Measurements from ENCODE around the gene B3GNT3.

B3GNT3 gene

DNA sequence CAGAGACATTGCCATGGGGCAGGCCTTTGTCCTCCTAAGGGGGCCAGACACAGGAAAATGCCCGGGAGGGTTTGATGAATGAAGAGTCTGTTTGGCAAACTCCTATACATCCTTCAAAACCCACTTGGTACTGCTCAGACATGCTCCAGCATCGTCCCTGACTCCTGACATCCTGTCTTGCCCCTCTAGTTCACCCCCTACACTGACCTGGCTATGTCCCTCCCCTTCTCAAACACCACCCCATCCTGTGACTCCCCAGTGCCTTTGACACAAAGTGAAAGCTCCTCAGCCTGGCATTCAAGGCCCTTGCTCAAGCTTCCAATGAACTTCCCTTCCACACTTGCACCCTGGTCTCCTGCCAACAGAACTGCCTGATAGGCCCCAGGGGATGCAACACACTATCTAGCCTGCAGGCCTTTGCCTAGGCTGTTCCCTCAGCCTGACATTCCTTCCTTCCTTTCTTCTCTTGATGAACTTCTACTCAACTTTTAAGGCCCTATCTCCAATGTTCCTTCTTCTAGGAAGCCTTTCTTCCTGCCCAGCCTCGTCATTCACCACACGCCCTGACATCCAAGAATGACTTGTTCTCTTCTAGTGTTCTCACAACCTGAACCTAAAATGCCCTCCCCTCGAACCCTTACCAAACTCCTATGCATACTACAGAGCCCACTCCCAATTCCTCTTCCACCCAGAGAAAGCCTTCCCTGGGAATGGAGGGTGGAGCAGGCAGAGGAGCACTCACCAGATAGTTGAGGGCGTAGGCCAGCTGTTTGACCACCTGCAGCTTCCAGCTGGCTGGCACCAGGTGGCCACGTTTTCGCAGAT, 40.5 kb downstream of the B3GNT3 start:
- in situ Hi-C loops (cut with HindIII; ENCODE audit: low pct_unique_long_range_greater_than_20kb, low sequenced_read_pairs): no loop called here
- DNase-seq (ENCODE audit: low read depth in 1 of 2, low spot score in 1 of 2): no peak
- no peak for TF ChIP-seq JUND (IDR thresholded peaks at IDR 0.05; ENCODE audit: low read depth)

GRCh38 chr19:17836530-17836929, 41.6 kb downstream of the B3GNT3 start:
- no peak for TF ChIP-seq JUND (IDR thresholded peaks at IDR 0.05; ENCODE audit: low read depth)
- in situ Hi-C loops (cut with HindIII; ENCODE audit: low pct_unique_long_range_greater_than_20kb, low sequenced_read_pairs): no loop called here
- no peak for DNase-seq (ENCODE audit: low read depth in 1 of 2, low spot score in 1 of 2)

- in situ Hi-C loops (cut with HindIII; ENCODE audit: low pct_unique_long_range_greater_than_20kb, low sequenced_read_pairs): no loop called here
- no peak for DNase-seq (ENCODE audit: low read depth in 1 of 2, low spot score in 1 of 2)
- TF ChIP-seq JUND (IDR thresholded peaks at IDR 0.05; ENCODE audit: low read depth): no peak
These were observed 43.0 kb downstream of the B3GNT3 start for GRCh38 chr19:17837972-17838371.

DNA sequence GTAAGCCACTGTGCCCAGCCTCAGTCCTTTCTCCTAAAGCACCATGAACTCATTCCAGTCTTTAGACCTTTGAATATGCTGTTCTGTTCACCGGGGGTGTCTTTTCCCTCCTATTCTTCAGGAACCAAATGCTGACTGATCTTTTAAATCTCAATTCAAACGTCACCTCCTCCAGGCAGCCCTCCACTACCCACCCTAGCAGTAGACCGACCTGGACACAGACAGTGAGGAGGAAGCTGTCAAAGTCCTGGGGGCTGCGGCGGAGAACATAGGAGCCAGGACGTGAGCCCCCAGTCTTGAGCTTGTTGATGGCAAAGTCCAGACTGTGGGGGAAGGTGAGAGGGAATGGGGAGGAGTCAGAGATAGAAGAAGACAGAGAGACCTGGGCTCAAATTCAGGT, 45.1 kb downstream of the B3GNT3 start:
- no peak for DNase-seq (ENCODE audit: low read depth in 1 of 2, low spot score in 1 of 2)
- TF ChIP-seq JUND (IDR thresholded peaks at IDR 0.05; ENCODE audit: low read depth): no peak
- in situ Hi-C loops (cut with HindIII; ENCODE audit: low pct_unique_long_range_greater_than_20kb, low sequenced_read_pairs): no loop called here

DNA sequence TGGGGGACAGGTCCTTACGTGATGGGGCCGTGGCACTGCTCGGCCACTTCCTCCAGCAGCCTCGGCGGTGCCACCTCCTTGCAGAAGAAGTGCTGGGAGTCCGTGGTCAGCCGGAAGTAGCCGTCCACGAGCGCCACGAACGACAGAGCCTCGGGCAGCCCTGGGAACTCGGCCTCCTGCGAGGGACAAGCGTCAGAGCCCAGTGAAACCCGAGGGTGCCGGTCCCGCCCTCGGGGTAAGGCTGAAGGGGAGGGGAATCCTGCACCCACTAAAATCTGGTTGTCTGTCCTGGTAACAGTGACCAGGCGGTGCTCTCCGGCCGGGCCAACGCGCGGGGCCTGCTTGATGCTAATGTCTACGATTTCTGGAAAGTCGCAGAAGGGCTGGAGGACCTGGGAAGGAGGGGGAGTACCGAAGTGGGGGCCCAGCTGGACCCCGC, 46.5 kb downstream of the B3GNT3 start:
- in situ Hi-C loops (cut with HindIII; ENCODE audit: low pct_unique_long_range_greater_than_20kb, low sequenced_read_pairs): no loop called here
- peak; percentile 72 to 84 for DNase-seq (ENCODE audit: low read depth in 1 of 2, low spot score in 1 of 2)
- TF ChIP-seq JUND (IDR thresholded peaks at IDR 0.05; ENCODE audit: low read depth): no peak

- peak; percentile 96 for DNase-seq (ENCODE audit: low read depth in 1 of 2, low spot score in 1 of 2)
These were observed 47.1 kb downstream of the B3GNT3 start for GRCh38 chr19:17841810-17842662.

DNA sequence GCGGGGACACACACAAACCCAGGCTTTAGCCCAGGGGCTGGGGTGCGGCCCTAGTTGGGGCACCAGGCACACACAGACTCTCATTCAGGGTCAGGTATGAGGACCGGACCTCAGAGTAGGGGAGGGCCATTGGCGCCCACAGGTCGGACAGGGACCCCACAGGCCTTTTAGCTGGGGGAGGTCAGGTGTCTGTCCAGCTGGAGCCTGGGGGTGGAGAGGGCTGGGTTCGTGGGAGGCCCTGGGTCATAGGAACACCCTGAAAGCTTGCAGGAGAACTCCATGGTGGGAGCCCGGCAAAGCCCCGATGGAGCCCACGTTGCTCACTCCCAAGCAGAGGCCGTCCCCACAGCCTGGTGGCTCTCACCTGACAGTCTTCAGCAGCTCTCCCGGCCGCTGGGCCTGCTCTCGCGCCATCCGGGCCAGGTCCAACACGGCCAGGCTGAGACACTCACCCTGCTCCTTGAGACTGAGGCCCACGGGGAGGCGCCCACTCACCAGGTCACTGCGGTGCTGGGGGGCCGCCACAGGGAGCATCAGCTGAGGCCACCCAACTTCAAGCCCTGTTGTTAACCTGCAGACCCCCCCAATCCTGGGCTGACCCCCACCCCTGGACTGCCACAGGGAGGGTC, 47.8 kb downstream of the B3GNT3 start:
- TF ChIP-seq JUND (IDR thresholded peaks at IDR 0.05; ENCODE audit: low read depth): no peak
- in situ Hi-C loops (cut with HindIII; ENCODE audit: low pct_unique_long_range_greater_than_20kb, low sequenced_read_pairs): no loop called here
- DNase-seq (ENCODE audit: low read depth in 1 of 2, low spot score in 1 of 2): no peak

More at GRCh38 chr19:17841810-17842662, 47.1 kb downstream of the B3GNT3 start:
- in situ Hi-C loops (cut with HindIII; ENCODE audit: low pct_unique_long_range_greater_than_20kb, low sequenced_read_pairs): no loop called here
- TF ChIP-seq JUND (IDR thresholded peaks at IDR 0.05; ENCODE audit: low read depth): no peak

DNA sequence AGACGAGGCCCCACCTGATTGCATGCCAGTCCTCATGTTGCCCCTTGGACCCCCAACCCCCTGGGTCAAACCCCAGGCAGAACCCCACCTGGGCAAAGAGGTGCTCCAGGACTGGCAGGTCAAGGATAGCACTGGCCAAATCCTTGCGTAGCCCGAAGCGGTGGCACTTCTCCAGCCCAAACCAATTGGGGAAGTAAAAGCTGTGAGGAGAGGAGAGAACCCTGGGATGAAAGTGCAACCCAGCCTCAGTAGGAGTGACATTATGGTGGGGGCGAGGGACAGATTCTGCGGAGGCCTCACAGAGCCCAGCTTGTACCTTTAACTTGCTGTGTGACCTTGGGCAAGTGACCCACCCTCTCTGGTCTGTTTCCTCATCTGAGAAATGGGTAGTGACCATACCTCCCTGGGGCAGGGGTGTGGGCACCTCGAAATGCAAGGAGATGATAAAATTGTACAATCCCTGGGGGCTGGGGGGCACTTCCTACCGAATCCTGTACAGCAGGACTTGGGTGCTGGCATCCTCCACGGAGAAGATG, 48.4 kb downstream of the B3GNT3 start:
- in situ Hi-C loops (cut with HindIII; ENCODE audit: low pct_unique_long_range_greater_than_20kb, low sequenced_read_pairs): no loop called here
- no peak for DNase-seq (ENCODE audit: low read depth in 1 of 2, low spot score in 1 of 2)
- TF ChIP-seq JUND (IDR thresholded peaks at IDR 0.05; ENCODE audit: low read depth): no peak

GRCh38 chr19:17843908-17844490, 49.1 kb downstream of the B3GNT3 start:
- in situ Hi-C loops (cut with HindIII; ENCODE audit: low pct_unique_long_range_greater_than_20kb, low sequenced_read_pairs): no loop called here
- TF ChIP-seq JUND (IDR thresholded peaks at IDR 0.05; ENCODE audit: low read depth): no peak
- no peak for DNase-seq (ENCODE audit: low read depth in 1 of 2, low spot score in 1 of 2)

DNA sequence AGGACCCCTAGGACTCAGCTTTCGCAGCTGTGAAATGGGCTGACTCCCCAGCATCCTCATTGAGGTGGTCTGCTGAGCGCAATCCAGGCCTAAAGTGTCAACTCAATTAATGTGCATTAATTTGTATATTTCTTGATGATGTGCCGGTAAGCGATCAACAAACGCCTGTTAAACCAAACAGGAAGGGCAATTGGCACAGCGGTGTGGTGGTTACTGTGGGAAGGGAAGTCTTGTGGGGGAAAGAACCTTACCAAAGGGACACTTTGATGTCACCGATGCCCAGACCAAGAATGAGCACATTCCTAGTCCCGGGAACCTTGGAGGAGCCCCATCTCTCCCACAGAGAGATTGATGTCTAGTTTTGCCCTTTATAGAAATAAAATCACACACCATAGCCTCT, 51.2 kb downstream of the B3GNT3 start:
- in situ Hi-C loops (cut with HindIII; ENCODE audit: low pct_unique_long_range_greater_than_20kb, low sequenced_read_pairs): no loop called here
- DNase-seq (ENCODE audit: low read depth in 1 of 2, low spot score in 1 of 2): no peak

DNA sequence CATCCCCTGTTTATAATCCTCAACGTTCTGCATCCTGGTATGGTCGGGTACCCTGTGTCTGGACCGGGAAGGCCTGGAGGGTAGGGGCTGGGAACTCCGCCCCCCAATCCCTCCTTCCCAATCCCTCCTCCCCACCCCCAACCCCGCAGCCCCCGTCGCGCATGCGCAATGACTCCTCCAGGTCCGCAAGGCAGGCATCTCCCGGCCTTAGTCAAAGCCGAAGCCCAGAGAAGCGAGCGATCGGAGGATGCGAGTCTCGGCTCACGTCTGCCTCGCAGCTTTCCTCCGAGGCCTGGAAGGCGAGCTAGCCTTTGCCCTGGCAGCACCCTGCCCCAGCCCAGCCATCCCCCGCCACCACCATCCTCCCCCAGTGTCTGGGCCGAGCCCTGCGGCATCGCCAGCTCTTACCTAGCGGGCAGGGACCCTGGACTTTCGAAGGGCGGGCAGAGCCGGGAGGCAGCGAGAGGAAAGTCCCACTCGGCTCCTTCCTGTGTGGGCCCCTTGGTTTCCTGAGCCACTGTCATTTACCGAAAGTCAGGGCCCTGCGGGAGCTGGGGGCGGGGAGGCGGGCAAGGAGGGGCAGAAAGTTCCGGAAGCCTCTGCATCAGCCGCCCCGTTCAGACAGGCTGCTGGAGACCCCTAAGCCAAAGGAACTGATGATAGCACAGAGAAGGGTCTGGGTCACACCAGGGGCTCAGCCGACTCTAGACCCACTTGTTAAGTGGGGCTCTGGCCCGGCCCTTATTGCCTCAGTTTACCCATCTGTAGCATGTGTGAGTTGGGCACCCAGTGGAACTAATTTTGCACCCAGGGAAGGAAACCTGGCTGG, 52.8 kb downstream of the B3GNT3 start, which contains the start of gene JAK3:
Gene JAK3 (minus strand): TSS at position 445 of the 829 bp plus-strand sequence. CDS start 3,565 bp downstream, outside the sequence.
- in situ Hi-C loops (cut with HindIII; ENCODE audit: low pct_unique_long_range_greater_than_20kb, low sequenced_read_pairs): no loop called here
- DNase-seq (ENCODE audit: low read depth in 1 of 2, low spot score in 1 of 2): no peak
- no peak for TF ChIP-seq JUND (IDR thresholded peaks at IDR 0.05; ENCODE audit: low read depth)

More for the DNA sequence above, 51.2 kb downstream of the B3GNT3 start:
- TF ChIP-seq JUND (IDR thresholded peaks at IDR 0.05; ENCODE audit: low read depth): no peak
